Peyer's patch (tissue), 4 donors: ENCODE data around the gene GNGT2.

ENCODE experiments used
- CTCF ChIP-seq, 6 experiments: fragments of 450-650 bp in 4 of 6; fragments of 200-600 bp in 2 of 6; sonication (generic) in 1 of 6; IDR thresholded peaks; one replicate each; pipeline ENCODE4 v1.5.1; 2017 to 2019; ENCODE audit warnings: antibody characterized with exemption in 6 of 6, mild to moderate bottlenecking in 3 of 6, moderate library complexity in 1 of 6
- POLR2A ChIP-seq, 2 donors: fragments of 450-650 bp; IDR thresholded peaks; one replicate each; pipeline ENCODE4 v1.5.1; 2017; ENCODE audit warnings: antibody characterized with exemption in 2 of 2, mild to moderate bottlenecking in 2 of 2, moderate library complexity in 2 of 2

- no peak for TF ChIP-seq CTCF (IDR thresholded peaks at IDR 0.05)
- no peak for TF ChIP-seq POLR2A (IDR thresholded peaks at IDR 0.05)
Observed at GRCh38 chr17:49204516-49204915, 5.9 kb downstream of the GNGT2 start.
